Muscle of back (tissue), 13 donors: ENCODE data around the gene EDIL3. TPM values are rescaled to one million over a fixed set of nuclear protein-coding genes. Genes with fewer than 3 reads are reported as not detected.

Experiments
- DNase-seq, 3 donors: peaks; one replicate each; pipeline versions ENCODE4 v3.0.0 to v3.0.0-alpha.2; 2013
- long read RNA-seq, 9 donors: transcript quantifications; one replicate each; lab custom pipeline, GENCODE V29; 2026
- polyA plus RNA-seq, 10 donors: library from polyadenylated mRNA; unstranded; fragments of 120-200 nt; gene quantifications; one replicate each; pipeline ENCODE4 v1.2.1, GENCODE V29; 2013; ENCODE audit not compliant: insufficient read length in 10 of 10

EDIL3 gene
- 10 to 100 TPM; 10.3 to 22.4 (median 12.0) TPM for polyA plus RNA-seq
- long read RNA-seq, donor 1, full-length matches to known transcripts = 5 of 5 reads
- long read RNA-seq, donor 1, partial matches to known transcripts = 0 of 5 reads
- long read RNA-seq, donor 1, other reads (novel, unspliced or antisense) = 0 of 5 reads
- long read RNA-seq, donor 2, full-length matches to known transcripts = 1 of 8 reads
- long read RNA-seq, donor 2, partial matches to known transcripts = 7 of 8 reads
- long read RNA-seq, donor 2, other reads (novel, unspliced or antisense) = 0 of 8 reads
- long read RNA-seq, donor 3 = 0 reads
- long read RNA-seq, donor 4, partial matches to known transcripts = 5 of 5 reads
- long read RNA-seq, donor 4, other reads (novel, unspliced or antisense) = 0 of 5 reads
- long read RNA-seq, donor 5 = 0 reads
- long read RNA-seq, donor 6, full-length matches to known transcripts = 2 of 19 reads
- long read RNA-seq, donor 6, partial matches to known transcripts = 17 of 19 reads
- long read RNA-seq, donor 6, other reads (novel, unspliced or antisense) = 0 of 19 reads
- long read RNA-seq, donor 7, full-length matches to known transcripts = 2 of 2 reads
- long read RNA-seq, donor 7, partial matches to known transcripts = 0 of 2 reads
- long read RNA-seq, donor 7, other reads (novel, unspliced or antisense) = 0 of 2 reads
- long read RNA-seq, donor 8, full-length matches to known transcripts = 1 of 11 reads
- long read RNA-seq, donor 8, partial matches to known transcripts = 10 of 11 reads
- long read RNA-seq, donor 8, other reads (novel, unspliced or antisense) = 0 of 11 reads
- long read RNA-seq, donor 9, full-length matches to known transcripts = 1 of 1 reads
- long read RNA-seq, donor 9, partial matches to known transcripts = 0 of 1 reads
- long read RNA-seq, donor 9, other reads (novel, unspliced or antisense) = 0 of 1 reads

GRCh38 chr5:84384604-84385575 is at the start of gene EDIL3:
EDIL3 (minus strand) TSS chr5:84384880; CDS start chr5:84384374, 506 bp downstream.
- DNase-seq = peak in 2 of 3 donors; percentile 22 to 57

GRCh38 chr5:84433461-84433860 is 48.8 kb upstream of the EDIL3 start:
- no peak for DNase-seq

- DNase-seq = peak in 1 of 3 donors; percentile 2
Measured at GRCh38 chr5:84430863-84431663, 46.4 kb upstream of the EDIL3 start.

GRCh38 chr5:84430079-84430478 is 45.4 kb upstream of the EDIL3 start:
- DNase-seq = no peak

- DNase-seq = no peak
Measured at GRCh38 chr5:84425365-84425881, 40.7 kb upstream of the EDIL3 start.

- DNase-seq = no peak
Measured at GRCh38 chr5:84419742-84420141, 35.1 kb upstream of the EDIL3 start.

- no peak for DNase-seq
Measured at GRCh38 chr5:84411832-84412605, 27.3 kb upstream of the EDIL3 start.

- no peak for DNase-seq
Measured at GRCh38 chr5:84406111-84406510, 21.4 kb upstream of the EDIL3 start.

- DNase-seq = peak in 1 of 3 donors; percentile 83
Measured at GRCh38 chr5:84403773-84404172, 19.1 kb upstream of the EDIL3 start.

GRCh38 chr5:84397385-84397784 is 12.7 kb upstream of the EDIL3 start:
- DNase-seq = no peak

GRCh38 chr5:84393969-84394368 is 9.3 kb upstream of the EDIL3 start:
- peak in 1 of 3 donors; percentile 52 for DNase-seq

- DNase-seq = no peak
Measured at GRCh38 chr5:84392836-84393235, 8.2 kb upstream of the EDIL3 start.

- no peak for DNase-seq
Measured at GRCh38 chr5:84385705-84386104, 1.0 kb upstream of the EDIL3 start.

- DNase-seq = peak in 2 of 3 donors; percentile 18 to 52
Measured at GRCh38 chr5:84383816-84384603, 670 bp downstream of the EDIL3 start.

GRCh38 chr5:84383296-84383815 is 1.3 kb downstream of the EDIL3 start:
- DNase-seq = peak in 1 of 3 donors; percentile 12

- peak; percentile 33 to 72 (median 43) for DNase-seq
Measured at GRCh38 chr5:84382363-84383295, 2.1 kb downstream of the EDIL3 start.
